ENCODE data around the gene SFMBT1. TPM values are rescaled to one million over a fixed set of nuclear protein-coding genes. Genes with fewer than 3 reads are reported as not detected.

SFMBT1 gene
- total RNA-seq, 1 experiment from 2014 or later: 14.8 TPM

GRCh38 chr3:53081318-53081717, 35.4 kb upstream of the SFMBT1 start (continued):
- TF ChIP-seq REST (IDR thresholded peaks at IDR 0.05; ENCODE audit: low read depth) (no peak), ELF1 (IDR thresholded peaks at IDR 0.05; ENCODE audit: borderline replicate concordance, low read depth) (no peak), EZH2phosphoT487 (IDR thresholded peaks at IDR 0.05; ENCODE audit: borderline replicate concordance) (no peak)
- TF ChIP-seq, protein P1, sequence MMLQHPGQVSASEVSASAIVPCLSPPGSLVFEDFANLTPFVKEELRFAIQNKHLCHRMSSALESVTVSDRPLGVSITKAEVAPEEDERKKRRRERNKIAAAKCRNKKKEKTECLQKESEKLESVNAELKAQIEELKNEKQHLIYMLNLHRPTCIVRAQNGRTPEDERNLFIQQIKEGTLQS (IDR thresholded peaks at IDR 0.05): no peak

GRCh38 chr3:53080612-53081205, 34.8 kb upstream of the SFMBT1 start:
- Histone ChIP-seq H4K20me1 (ENCODE audit: insufficient read depth) (no peaks in the 10 kb centered on the region), H3K36me3 (ENCODE audit: control insufficient read depth in 1 of 2, insufficient read depth in 2 of 2, low read length in 2 of 2) (no peaks in the 10 kb centered on the region), H3K4me1 (ENCODE audit: control insufficient read depth in 1 of 2, insufficient read depth in 2 of 2, low read length in 2 of 2) (peaks cover 0 to 13% of the 10 kb centered on the region in 2 experiments; a peak in 2 of 4 replicates), H3K4me3 (replicated peaks in 1 of 2; ENCODE audit: low read depth in 1 of 2, low read length in 2 of 2) (no peak overlapping the region), H2AFZ (ENCODE audit: low read depth, low read length, poor library complexity, severe bottlenecking) (no peak overlapping the region), H3K79me2 (ENCODE audit: insufficient read depth, low read length) (no peaks in the 10 kb centered on the region), H3K9me2 (ENCODE audit: insufficient read depth) (no peaks in the 10 kb centered on the region), H3K4me2 (ENCODE audit: low read length) (no peak overlapping the region), H3K27ac (ENCODE audit: low read depth, low read length) (no peak overlapping the region), H3K9me3 (ENCODE audit: control insufficient read depth in 1 of 2, insufficient read depth in 1 of 2, low read depth in 1 of 2, low read length in 2 of 2) (no peaks in the 10 kb centered on the region), H3K27me3 (ENCODE audit: insufficient read depth, low read length) (no peaks in the 10 kb centered on the region), H3K9ac (ENCODE audit: low read length) (no peak overlapping the region)
- DNase-seq (ENCODE audit: low read depth, low spot score) (no peak), ATAC-seq (no peak)
- ChIA-PET CTCF (no interaction called here), POLR2A (no interaction called here), RAD21 (ENCODE audit: low non-redundant PET in 1 of 2, low total read pairs in 2 of 2, uncharacterized antibody in 2 of 2, unreplicated experiment in 2 of 2) (no interaction called here)
- no peak for TF ChIP-seq ZNF274 (IDR thresholded peaks at IDR 0.05; ENCODE audit: low read depth, low read length)
- no peak for TF ChIP-seq CBX3 (IDR thresholded peaks at IDR 0.05; ENCODE audit: low read depth)
- no peak for TF ChIP-seq ZFX (IDR thresholded peaks at IDR 0.05)
- TF ChIP-seq, protein P2, sequence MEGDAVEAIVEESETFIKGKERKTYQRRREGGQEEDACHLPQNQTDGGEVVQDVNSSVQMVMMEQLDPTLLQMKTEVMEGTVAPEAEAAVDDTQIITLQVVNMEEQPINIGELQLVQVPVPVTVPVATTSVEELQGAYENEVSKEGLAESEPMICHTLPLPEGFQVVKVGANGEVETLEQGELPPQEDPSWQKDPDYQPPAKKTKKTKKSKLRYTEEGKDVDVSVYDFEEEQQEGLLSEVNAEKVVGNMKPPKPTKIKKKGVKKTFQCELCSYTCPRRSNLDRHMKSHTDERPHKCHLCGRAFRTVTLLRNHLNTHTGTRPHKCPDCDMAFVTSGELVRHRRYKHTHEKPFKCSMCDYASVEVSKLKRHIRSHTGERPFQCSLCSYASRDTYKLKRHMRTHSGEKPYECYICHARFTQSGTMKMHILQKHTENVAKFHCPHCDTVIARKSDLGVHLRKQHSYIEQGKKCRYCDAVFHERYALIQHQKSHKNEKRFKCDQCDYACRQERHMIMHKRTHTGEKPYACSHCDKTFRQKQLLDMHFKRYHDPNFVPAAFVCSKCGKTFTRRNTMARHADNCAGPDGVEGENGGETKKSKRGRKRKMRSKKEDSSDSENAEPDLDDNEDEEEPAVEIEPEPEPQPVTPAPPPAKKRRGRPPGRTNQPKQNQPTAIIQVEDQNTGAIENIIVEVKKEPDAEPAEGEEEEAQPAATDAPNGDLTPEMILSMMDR (IDR thresholded peaks at IDR 0.05 in 2 of 3, conservative IDR thresholded peaks at IDR 0.05 in 1 of 3; ENCODE audit: borderline replicate concordance in 1 of 3, insufficient read depth in 1 of 3, low read depth in 2 of 3, low read length in 2 of 3): no peak
- TF ChIP-seq EGR1 (IDR thresholded peaks at IDR 0.05; ENCODE audit: low read depth): no peak
- TF ChIP-seq FOSL1 (IDR thresholded peaks at IDR 0.05; ENCODE audit: low read depth): no peak
- no peak for TF ChIP-seq YY1 (IDR thresholded peaks at IDR 0.05; ENCODE audit: extremely low read depth, insufficient replicate concordance, low read depth, low read length)
- TF ChIP-seq CEBPB (IDR thresholded peaks at IDR 0.05; ENCODE audit: low read depth): no peak
- TF ChIP-seq, protein P3, sequence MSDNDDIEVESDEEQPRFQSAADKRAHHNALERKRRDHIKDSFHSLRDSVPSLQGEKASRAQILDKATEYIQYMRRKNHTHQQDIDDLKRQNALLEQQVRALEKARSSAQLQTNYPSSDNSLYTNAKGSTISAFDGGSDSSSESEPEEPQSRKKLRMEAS (IDR thresholded peaks at IDR 0.05): no peak
- TF ChIP-seq SRF (IDR thresholded peaks at IDR 0.05; ENCODE audit: low read depth): no peak
- TF ChIP-seq EZH2phosphoT487 (IDR thresholded peaks at IDR 0.05; ENCODE audit: borderline replicate concordance): no peak
- no peak for TF ChIP-seq POLR2A (IDR thresholded peaks at IDR 0.05; ENCODE audit: borderline replicate concordance, extremely low read depth, insufficient read depth, insufficient read length)
- TF ChIP-seq RAD21 (IDR thresholded peaks at IDR 0.05; ENCODE audit: low read depth): no peak
- intact Hi-C loops (cut with micrococcal nuclease): no loop called here
- BruUV-seq (replicated peaks): no TSS peak
